HG03097 (cell line): ENCODE data around the gene P4HA3.
"Not testable (repeated sequence)": the region's sequence is repeated elsewhere in the genome, so short reads cannot be mapped to it uniquely, and the experiment has no call there.

Experiments
- ATAC-seq: cut with Tn5 transposase; IDR thresholded peaks from one replicate; pipeline ENCODE4 v1.9.1; 2021; ENCODE audit not compliant: unreplicated experiment, low FRiP score

P4HA3 gene

GRCh38 chr11:74311352-74311926 is at the start of gene P4HA3:
Gene P4HA3, minus strand, starts transcription at chr11:74311640. Its CDS starts 29 bp downstream, at chr11:74311611.
- no peak for ATAC-seq

GRCh38 chr11:74357449-74357848 is 46.0 kb upstream of the P4HA3 start:
- ATAC-seq = no peak

DNA sequence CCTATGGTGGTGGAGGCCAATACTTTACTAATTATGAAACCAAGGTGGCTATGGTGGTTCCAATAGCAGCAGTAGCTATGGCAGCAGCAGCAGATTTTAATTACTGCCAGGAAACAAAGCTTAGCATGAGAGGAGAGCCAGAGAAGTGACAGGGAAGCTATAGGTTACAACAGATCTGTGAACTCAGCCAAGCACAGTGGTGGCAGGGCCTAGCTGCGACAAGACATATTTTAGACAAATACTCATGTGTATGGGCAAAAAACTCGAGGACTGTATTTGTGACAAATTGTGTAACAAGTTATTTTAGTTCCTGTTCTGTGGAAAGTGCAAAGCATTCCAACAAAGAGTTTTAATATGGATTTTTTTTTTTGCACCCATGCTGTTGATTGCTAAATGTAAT is 44.2 kb upstream of the P4HA3 start:
- ATAC-seq = no peak

GRCh38 chr11:74354036-74354435 is 42.6 kb upstream of the P4HA3 start:
- ATAC-seq = no peak

DNA sequence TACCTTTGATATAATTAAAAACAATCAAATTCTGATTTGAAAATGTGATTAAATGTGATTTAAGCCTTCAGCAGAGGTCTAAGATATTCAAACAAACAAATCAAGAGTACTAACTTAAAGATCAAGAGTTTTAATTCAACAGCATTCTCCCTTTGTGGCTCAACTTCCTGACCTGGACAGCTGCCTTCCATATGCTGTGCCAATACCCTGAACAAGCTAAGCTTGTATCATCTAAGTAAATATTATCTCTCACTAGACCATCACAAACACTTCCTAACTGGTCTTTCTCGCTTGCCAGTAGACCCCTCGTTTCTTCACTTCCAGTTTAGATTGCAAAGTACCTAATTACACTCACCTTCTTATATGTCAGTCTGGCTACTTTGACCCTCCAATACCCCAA is 35.9 kb upstream of the P4HA3 start:
- no peak for ATAC-seq

DNA sequence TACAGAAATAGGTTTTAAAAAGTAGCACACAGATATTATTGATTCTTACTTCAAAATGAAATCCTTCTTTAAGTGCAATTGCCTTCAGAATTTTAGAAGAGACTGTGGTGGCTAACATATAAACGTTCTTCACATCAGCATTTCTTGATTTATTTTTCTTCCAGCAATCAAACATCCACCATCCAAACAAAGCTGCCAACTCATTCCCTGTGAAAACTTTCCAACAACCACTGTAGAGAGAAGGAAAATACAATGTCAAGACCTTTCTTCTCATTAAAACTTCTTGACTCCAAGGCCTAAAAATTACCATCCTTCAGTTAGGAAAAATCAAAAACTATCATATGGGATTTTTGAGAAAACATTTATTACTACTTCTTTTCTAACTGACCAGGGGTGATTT is 34.0 kb upstream of the P4HA3 start:
- no peak for ATAC-seq

DNA sequence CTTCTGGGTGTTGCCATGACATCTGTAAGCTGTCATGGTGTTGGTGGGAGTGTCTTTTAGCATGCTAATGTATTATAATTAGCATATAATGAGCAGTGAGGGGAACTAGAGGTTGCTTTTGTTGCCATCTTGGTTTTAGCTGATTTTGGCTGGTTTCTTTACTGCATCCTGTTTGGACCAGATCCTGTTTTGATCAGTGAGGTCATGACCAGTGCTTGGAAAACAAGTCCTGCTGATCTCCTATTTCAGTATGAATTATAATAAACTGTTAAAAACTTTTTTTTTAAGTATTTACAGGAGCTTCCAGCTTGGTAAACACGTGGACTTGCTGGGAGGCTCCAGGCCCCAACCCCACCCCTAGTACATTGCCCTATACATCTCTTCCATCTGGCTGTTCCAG is 30.5 kb upstream of the P4HA3 start:
- ATAC-seq = no peak

DNA sequence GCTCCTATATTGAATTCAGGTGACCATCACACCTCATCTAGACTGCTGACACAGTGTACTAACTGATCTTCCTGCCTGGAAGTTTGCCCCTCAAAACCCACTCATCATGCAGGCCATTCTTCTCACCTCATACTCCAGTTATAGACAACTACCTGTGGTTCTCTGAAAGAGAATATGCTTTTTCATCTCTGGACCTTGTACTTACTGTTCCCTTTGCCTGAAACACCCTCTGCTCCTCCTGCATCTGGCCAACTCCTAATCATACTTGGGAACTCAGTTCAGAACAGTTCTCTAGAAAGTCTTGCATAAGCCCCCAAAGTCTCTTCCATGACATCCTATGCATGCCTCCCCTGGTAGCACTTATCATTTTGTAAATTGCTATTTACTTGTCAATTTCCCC is 28.2 kb upstream of the P4HA3 start:
- no peak for ATAC-seq

DNA sequence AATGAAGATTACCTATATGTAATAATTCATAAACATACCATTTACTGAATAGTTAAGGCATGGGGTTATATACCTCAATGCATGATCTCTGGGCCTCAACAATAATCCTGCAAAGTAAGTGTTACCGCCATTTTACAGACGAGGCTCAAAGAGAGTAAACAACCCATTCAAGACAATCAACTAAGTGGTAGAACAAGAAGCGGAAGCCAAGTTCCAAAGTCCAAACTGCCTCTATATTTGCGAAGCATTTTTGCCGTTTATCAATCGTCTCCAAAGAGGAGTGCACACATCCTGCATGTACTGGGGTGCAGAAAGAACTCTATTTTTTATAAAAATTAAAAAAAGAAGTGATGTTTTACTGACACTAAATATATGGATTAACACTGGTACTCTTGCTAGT is 27.5 kb upstream of the P4HA3 start:
- no peak for ATAC-seq

- ATAC-seq = no peak
Measured at GRCh38 chr11:74333193-74333592, 21.8 kb upstream of the P4HA3 start.

DNA sequence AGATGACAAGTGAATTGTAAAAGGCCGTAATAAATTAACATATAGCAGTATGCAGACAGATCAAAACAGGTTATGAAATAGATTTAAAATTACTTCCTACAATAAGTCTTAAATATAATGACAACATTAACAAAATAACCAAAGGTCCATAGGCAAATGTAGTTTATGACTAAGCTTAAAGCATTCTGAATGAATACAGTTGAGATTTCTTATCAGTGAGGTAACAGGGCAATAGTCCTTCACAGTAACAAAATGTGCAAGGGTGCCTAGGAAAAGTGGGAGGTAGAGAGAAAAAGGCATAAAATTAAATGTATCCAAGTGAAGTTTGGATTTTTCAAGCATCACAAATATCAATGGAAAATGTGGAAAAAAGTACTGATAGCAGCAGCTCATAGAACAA is 20.9 kb upstream of the P4HA3 start:
- ATAC-seq = no peak

DNA sequence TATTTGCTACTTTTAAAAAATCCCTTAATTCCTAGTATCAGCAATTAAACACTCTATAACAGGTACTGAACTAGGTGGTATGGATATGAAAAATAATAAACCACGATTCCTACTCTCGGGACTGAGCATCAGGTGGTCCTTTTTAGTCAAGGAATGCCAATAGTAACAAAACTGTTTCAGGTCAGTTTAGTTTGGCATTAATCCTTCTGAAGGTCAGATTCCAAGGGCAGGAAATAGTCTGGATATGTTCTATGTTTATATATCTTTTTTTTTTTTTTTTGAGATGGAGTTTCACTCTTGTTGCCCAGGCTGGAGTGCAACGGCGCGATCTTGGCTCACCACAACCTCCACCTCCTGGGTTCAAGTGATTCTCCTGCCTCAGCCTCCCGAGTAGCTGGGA is 19.6 kb upstream of the P4HA3 start:
- ATAC-seq = not testable (repeated sequence)

DNA sequence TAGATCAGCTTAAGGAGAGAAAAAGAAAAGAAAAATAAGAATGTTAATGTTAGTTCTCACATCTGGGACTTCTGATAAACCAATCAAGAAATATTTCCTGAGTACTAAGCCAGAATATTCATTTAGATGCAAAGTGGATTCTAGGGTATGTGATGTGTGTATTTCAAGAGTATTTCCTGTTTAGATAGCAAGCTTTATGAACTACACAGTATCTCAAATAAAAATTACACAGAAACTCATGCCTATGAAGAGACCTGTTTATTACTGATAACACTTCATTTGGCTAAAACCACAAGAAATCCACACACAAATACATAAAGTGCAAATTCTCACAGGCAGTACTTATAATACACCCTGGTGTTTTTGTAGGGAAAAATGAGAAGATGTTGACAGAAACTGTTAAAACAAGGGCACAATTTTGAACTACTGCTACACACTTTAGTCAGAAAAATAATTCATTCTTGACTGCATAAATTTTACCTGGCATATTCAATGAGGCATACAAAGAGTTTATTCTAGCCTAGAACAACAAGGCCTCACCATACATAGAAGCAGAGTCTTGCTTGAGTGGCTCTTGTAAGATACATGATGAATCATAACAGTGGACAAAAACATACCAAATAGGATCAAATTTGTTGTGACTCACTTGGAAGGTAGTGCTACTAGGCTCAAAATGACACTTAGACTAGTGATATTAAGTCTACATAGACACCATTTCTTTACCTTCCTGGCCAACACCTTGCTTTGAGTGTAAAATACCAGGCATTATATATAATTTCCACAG is 18.8 kb upstream of the P4HA3 start:
- ATAC-seq = no peak

DNA sequence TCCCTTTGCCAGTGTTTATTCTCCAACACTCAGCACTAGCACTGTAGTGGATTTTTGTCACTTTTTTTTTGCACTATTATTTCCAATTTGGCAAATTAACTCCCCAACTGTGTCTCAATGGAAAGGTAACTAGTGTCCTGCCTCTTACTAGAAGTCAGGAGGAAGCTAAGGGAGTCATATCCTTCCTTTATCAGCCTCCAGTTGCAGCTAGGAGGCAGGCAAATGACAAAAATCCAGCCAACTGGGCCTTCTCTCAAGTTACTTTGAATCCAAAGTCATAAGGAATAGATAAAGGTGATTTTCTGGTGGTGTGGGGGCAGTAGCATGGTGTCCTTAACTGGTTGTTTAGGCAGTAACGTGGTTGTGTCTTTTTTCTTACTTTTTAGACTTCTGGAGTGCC is 15.6 kb upstream of the P4HA3 start:
- ATAC-seq = no peak

- ATAC-seq = no peak
Measured at GRCh38 chr11:74326665-74327064, 15.2 kb upstream of the P4HA3 start.

GRCh38 chr11:74325649-74326645 is 14.5 kb upstream of the P4HA3 start:
- no peak for ATAC-seq

DNA sequence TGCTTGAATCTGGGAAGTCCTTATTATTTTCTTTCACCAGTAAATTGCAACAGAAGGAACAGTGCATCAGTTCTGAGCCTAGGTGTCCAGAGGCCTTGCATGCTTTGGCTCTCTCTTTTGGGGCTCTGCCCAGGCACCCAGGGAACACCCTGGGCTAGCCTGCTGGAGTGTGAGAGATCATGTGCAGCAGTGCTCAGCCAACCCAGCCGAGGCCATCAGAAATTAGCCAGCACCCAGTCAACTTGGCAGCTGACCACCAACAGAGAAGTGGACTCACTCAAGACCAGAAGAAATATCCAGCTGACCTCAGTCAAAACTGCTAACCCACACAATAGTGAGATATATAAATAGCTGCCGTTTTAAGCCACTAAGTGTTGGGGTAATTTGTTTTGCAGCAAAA is 11.2 kb upstream of the P4HA3 start:
- no peak for ATAC-seq

GRCh38 chr11:74321487-74322188 is 10.2 kb upstream of the P4HA3 start:
- ATAC-seq = no peak

DNA sequence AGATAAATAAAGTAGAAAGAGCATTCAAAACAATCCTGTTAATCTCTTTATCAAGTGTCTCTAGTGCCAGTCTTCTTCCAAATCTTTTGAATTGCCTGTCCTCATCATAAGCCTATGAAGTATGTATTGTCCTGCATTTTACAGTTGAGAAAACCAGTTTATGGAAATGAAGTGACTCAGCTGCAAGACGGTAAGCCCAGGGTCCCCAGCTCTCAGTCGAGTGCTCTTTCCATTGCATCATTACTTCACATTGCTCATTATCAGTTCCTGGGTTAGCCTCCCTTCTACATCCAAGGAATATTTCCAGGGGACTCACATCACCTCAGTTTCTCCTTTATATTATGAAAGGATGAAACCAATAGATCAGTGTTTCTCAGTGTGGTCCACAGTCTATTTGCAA is 9.1 kb upstream of the P4HA3 start:
- no peak for ATAC-seq

- ATAC-seq = no peak
Measured at GRCh38 chr11:74319139-74319816, 7.8 kb upstream of the P4HA3 start.
